Keratinocyte (primary cell): ENCODE results near the gene TREH.

Source experiments
- EZH2 ChIP-seq: IDR thresholded peaks from one replicate; pipeline ENCODE4 v1.6.1; 2012; ENCODE audit warnings: inconsistent platforms, mild to moderate bottlenecking, low read length, moderate library complexity
- TF ChIP-seq, protein P1 (sequence below), 3 experiments: IDR thresholded peaks in 1 of 3; conservative IDR thresholded peaks in 1 of 3; optimal IDR thresholded peaks in 1 of 3; 2 replicates in 2 of 3; 3 replicates in 1 of 3; pipeline versions ENCODE3 to v1.5.1; 2011; ENCODE audit warnings: low read length in 3 of 3, mild to moderate bottlenecking in 3 of 3, moderate library complexity in 2 of 3, control low read depth in 1 of 3, inconsistent platforms in 1 of 3; ENCODE audit not compliant: insufficient read depth in 2 of 3; ENCODE audit errors: extremely low read depth in 1 of 3

- no peak for TF ChIP-seq EZH2
- TF ChIP-seq, protein P1, sequence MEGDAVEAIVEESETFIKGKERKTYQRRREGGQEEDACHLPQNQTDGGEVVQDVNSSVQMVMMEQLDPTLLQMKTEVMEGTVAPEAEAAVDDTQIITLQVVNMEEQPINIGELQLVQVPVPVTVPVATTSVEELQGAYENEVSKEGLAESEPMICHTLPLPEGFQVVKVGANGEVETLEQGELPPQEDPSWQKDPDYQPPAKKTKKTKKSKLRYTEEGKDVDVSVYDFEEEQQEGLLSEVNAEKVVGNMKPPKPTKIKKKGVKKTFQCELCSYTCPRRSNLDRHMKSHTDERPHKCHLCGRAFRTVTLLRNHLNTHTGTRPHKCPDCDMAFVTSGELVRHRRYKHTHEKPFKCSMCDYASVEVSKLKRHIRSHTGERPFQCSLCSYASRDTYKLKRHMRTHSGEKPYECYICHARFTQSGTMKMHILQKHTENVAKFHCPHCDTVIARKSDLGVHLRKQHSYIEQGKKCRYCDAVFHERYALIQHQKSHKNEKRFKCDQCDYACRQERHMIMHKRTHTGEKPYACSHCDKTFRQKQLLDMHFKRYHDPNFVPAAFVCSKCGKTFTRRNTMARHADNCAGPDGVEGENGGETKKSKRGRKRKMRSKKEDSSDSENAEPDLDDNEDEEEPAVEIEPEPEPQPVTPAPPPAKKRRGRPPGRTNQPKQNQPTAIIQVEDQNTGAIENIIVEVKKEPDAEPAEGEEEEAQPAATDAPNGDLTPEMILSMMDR (optimal IDR thresholded peaks at IDR 0.05 in 1 of 3, IDR thresholded peaks at IDR 0.05 in 1 of 3, conservative IDR thresholded peaks at IDR 0.05 in 1 of 3; ENCODE audit: extremely low read depth in 1 of 3, insufficient read depth in 2 of 3, low read length in 3 of 3) = no peak
Measured at GRCh38 chr11:118687906-118688305, 8.5 kb upstream of the TREH start.
